HepG2 (cell line): ENCODE data around the gene EI24. TPM values are rescaled to one million over a fixed set of nuclear protein-coding genes. Genes with fewer than 3 reads are reported as not detected.

Experiments
- DDIT3 ChIP-seq: sonication (generic); formaldehyde crosslinking; IDR thresholded peaks from 2 replicates; pipeline ENCODE4 v1.4.0; 2020; ENCODE audit warnings: mild to moderate bottlenecking, missing genetic modification reagents
- GABPB1 ChIP-seq: IDR thresholded peaks from 2 replicates; pipeline ENCODE4 v1.6.1; 2016; ENCODE audit warnings: mild to moderate bottlenecking, missing genetic modification reagents, moderate library complexity, missing compliant biosample characterization
- HBP1 ChIP-seq: IDR thresholded peaks from 2 replicates; pipeline ENCODE4 v1.6.1; 2016; ENCODE audit warnings: low read depth, control low read depth
- HNF1B ChIP-seq: sonication (generic); formaldehyde crosslinking; IDR thresholded peaks from 2 replicates; pipeline ENCODE4 v1.5.1; 2020; ENCODE audit warnings: mild to moderate bottlenecking, moderate library complexity, missing genetic modification reagents
- NFYC ChIP-seq: IDR thresholded peaks from 2 replicates; pipeline ENCODE4 v1.6.1; 2016; ENCODE audit warnings: missing genetic modification reagents, missing compliant biosample characterization
- NR1H2 ChIP-seq: sonication (generic); formaldehyde crosslinking; IDR thresholded peaks from 2 replicates; pipeline ENCODE4 v1.8.1; 2022; ENCODE audit warnings: low read depth, missing genetic modification reagents, borderline replicate concordance
- NR2F6 ChIP-seq, 2 experiments: IDR thresholded peaks; 2 replicates each; pipeline ENCODE4 v1.6.1; 2016; ENCODE audit warnings: antibody characterized with exemption in 1 of 2, mild to moderate bottlenecking in 1 of 2
- PHF20 ChIP-seq: sonication (generic); formaldehyde crosslinking; IDR thresholded peaks from 2 replicates; pipeline ENCODE4 v1.5.0; 2020; ENCODE audit warnings: mild to moderate bottlenecking, missing genetic modification reagents
- PRMT3 ChIP-seq: sonication (generic); formaldehyde crosslinking; IDR thresholded peaks from 2 replicates; pipeline ENCODE4 v1.8.1; 2022; ENCODE audit warnings: low read depth, mild to moderate bottlenecking, moderate library complexity, missing genetic modification reagents, borderline replicate concordance
- PRPF4 ChIP-seq: fragments of 200-400 bp; formaldehyde crosslinking; IDR thresholded peaks from 2 replicates; pipeline ENCODE4 v1.6.1; 2016; ENCODE audit warnings: low read length, low read depth; ENCODE audit not compliant: poor library complexity, severe bottlenecking
- REST ChIP-seq, 2 experiments: IDR thresholded peaks; 2 replicates each; pipeline ENCODE4 v1.6.1; 2011 to 2012; ENCODE audit warnings: low read length in 2 of 2, borderline replicate concordance in 1 of 2, low read depth in 1 of 2, mild to moderate bottlenecking in 1 of 2, moderate library complexity in 1 of 2
- YEATS4 ChIP-seq: sonication (generic); formaldehyde crosslinking; IDR thresholded peaks from 2 replicates; pipeline ENCODE4 v1.4.0; 2020; ENCODE audit warnings: missing genetic modification reagents, borderline replicate concordance
- ZBTB26 ChIP-seq: IDR thresholded peaks from 2 replicates; pipeline ENCODE4 v1.6.1; 2016; ENCODE audit warnings: missing compliant biosample characterization, missing genetic modification reagents, borderline replicate concordance
- ZNF317 ChIP-seq: sonication (generic); formaldehyde crosslinking; IDR thresholded peaks from 2 replicates; pipeline ENCODE4 v1.5.0; 2020; ENCODE audit warnings: mild to moderate bottlenecking, missing genetic modification reagents
- ZNF446 ChIP-seq: sonication (generic); formaldehyde crosslinking; IDR thresholded peaks from 2 replicates; pipeline ENCODE4 v1.5.0; 2020; ENCODE audit warnings: mild to moderate bottlenecking, missing genetic modification reagents
- ZNF740 ChIP-seq: sonication (generic); formaldehyde crosslinking; IDR thresholded peaks from 2 replicates; pipeline ENCODE4 v1.4.0; 2020; ENCODE audit warnings: missing genetic modification reagents
- ZNF772 ChIP-seq: sonication (generic); formaldehyde crosslinking; IDR thresholded peaks from 2 replicates; pipeline ENCODE4 v1.5.0; 2020; ENCODE audit warnings: mild to moderate bottlenecking, missing genetic modification reagents
- ZNF790 ChIP-seq: sonication (generic); formaldehyde crosslinking; IDR thresholded peaks from 2 replicates; pipeline ENCODE4 v1.8.0; 2022; ENCODE audit warnings: missing genetic modification reagents, mild to moderate bottlenecking, borderline replicate concordance
- ZZZ3 ChIP-seq: sonication (generic); formaldehyde crosslinking; IDR thresholded peaks from 2 replicates; pipeline ENCODE4 v1.4.0; 2020; ENCODE audit warnings: missing genetic modification reagents, mild to moderate bottlenecking, borderline replicate concordance
- polyA plus RNA-seq, 8 experiments: library from polyadenylated mRNA; depleted of rRNA in 3 of 8; stranded (reverse) in 7 of 8; unstranded in 1 of 8; fragments of >200 nt; fragmentation: Illumina TruSeq in 4 of 8; extraction: Trizol in 4 of 8; gene quantifications; 2 replicates each; pipeline versions ENCODE4 v1.2.1 to v1.2.3, GENCODE V29; 2011 to 2016; ENCODE audit warnings: low read depth in 4 of 8, missing spikeins in 1 of 8, mixed read lengths in 1 of 8; ENCODE audit not compliant: insufficient read depth in 1 of 8
- total RNA-seq, 5 experiments: library from RNA; depleted of rRNA; stranded (reverse); fragments of >200 nt; fragmentation: Illumina TruSeq; extraction: Trizol; gene quantifications; 2 replicates each; pipeline ENCODE4 v1.2.3, GENCODE V29; 2016; ENCODE audit warnings: low read depth in 1 of 5

EI24 gene
- total and polyA plus RNA-seq, 2 of the 13 experiments (the other 11 are each of a cell fraction or from before 2014, with no cell fraction given), result 84.7 to 126 TPM

GRCh38 chr11:125592305-125593113 is 23.2 kb downstream of the EI24 start, which contains the start of gene STT3A (continued):
- peak; percentile 39; the same call in 1 of the 2 replicates for TF ChIP-seq ZZZ3 (CRISPR knock-in tag)
- no peak for TF ChIP-seq PRMT3
- TF ChIP-seq ZNF772, result peak; percentile 14; the same call in 1 of the 2 replicates
- TF ChIP-seq ZNF446, result no peak
- peak; percentile 93 for TF ChIP-seq YEATS4
- peak; percentile 46; the same call in 1 of the 2 replicates for TF ChIP-seq ZNF317 (CRISPR knock-in tag)
- TF ChIP-seq ZNF790 (CRISPR knock-in tag), result peak; percentile 80
- no peak for TF ChIP-seq PRPF4
- no peak for TF ChIP-seq NR2F6 (IDR thresholded peaks at IDR 0.05)
- peak; percentile 23; the same call in 1 of the 2 replicates for TF ChIP-seq NR2F6 (CRISPR knock-in tag; IDR thresholded peaks at IDR 0.05)
- no peak for TF ChIP-seq DDIT3 (CRISPR knock-in tag)
- no peak for TF ChIP-seq NR1H2
- peak; percentile 85 for TF ChIP-seq PHF20 (CRISPR knock-in tag)
- peak in 1 of 2 experiments; percentile 50; a peak in 1 of 4 replicates for TF ChIP-seq REST (IDR thresholded peaks at IDR 0.05; ENCODE audit: borderline replicate concordance in 1 of 2, low read depth in 1 of 2, low read length in 2 of 2)
- TF ChIP-seq HNF1B (CRISPR knock-in tag), result peak; percentile 44; the same call in 1 of the 2 replicates
- TF ChIP-seq ZNF740 (CRISPR knock-in tag), result no peak
- peak; percentile 87 for TF ChIP-seq GABPB1 (CRISPR knock-in tag)
- no peak for TF ChIP-seq ZBTB26 (CRISPR knock-in tag)
- peak; percentile 99 for TF ChIP-seq NFYC (CRISPR knock-in tag)
- peak; percentile 75 for TF ChIP-seq HBP1 (CRISPR knock-in tag)
